ENCODE measurements around the gene LRRC26. TPM values are rescaled to one million over a fixed set of nuclear protein-coding genes. Genes with fewer than 3 reads are reported as not detected.
A peak's percentile ranks its signal among the peaks of the same experiment; 100 is the strongest.

LRRC26 gene
- total and polyA plus RNA-seq, 2 of the 13 experiments (the other 11 are each of a cell fraction or from before 2014, with no cell fraction given), result not detected

- TF ChIP-seq TEAD3 (CRISPR knock-in tag; optimal IDR thresholded peaks at IDR 0.05; ENCODE audit: borderline replicate concordance), result peak; percentile 87
- TF ChIP-seq SMARCC2 (IDR thresholded peaks at IDR 0.05), result no peak
- TF ChIP-seq ZNF280B (CRISPR knock-in tag; IDR thresholded peaks at IDR 0.05; ENCODE audit: borderline replicate concordance), result no peak
- peak; percentile 58 for TF ChIP-seq NCOA2 (CRISPR knock-in tag; IDR thresholded peaks at IDR 0.05)
- TF ChIP-seq KDM2A (CRISPR knock-in tag; IDR thresholded peaks at IDR 0.05; ENCODE audit: borderline replicate concordance, low read depth), result no peak; the same call in 1 of the 2 replicates
- TF ChIP-seq ZNF235 (CRISPR knock-in tag; IDR thresholded peaks at IDR 0.05; ENCODE audit: borderline replicate concordance), result no peak
- no peak for TF ChIP-seq YEATS2 (CRISPR knock-in tag; IDR thresholded peaks at IDR 0.05; ENCODE audit: borderline replicate concordance)
- no peak for TF ChIP-seq REPIN1 (CRISPR knock-in tag; IDR thresholded peaks at IDR 0.05; ENCODE audit: borderline replicate concordance, low read depth)
- peak; percentile 83 for TF ChIP-seq MXD4 (CRISPR knock-in tag; IDR thresholded peaks at IDR 0.05)
- TF ChIP-seq ARNTL (CRISPR knock-in tag; IDR thresholded peaks at IDR 0.05), result 0 out of 2 replicates have a peak, but pooled peaks have one; percentile 30
- 0 out of 2 replicates have a peak, but pooled peaks have one; percentile 22 for TF ChIP-seq PAXIP1 (CRISPR knock-in tag; conservative IDR thresholded peaks at IDR 0.05)
- TF ChIP-seq KAT8 (CRISPR knock-in tag; IDR thresholded peaks at IDR 0.05), result peak; percentile 36; the same call in 1 of the 2 replicates
- TF ChIP-seq HNF4G (IDR thresholded peaks at IDR 0.05; ENCODE audit: borderline replicate concordance, low read depth, low read length), result peak; percentile 62; the same call in 1 of the 2 replicates
- peak; percentile 37; the same call in 1 of the 2 replicates for TF ChIP-seq HNF4G (CRISPR knock-in tag; IDR thresholded peaks at IDR 0.05; ENCODE audit: borderline replicate concordance, low read depth)
- TF ChIP-seq ZNF234 (CRISPR knock-in tag; conservative IDR thresholded peaks at IDR 0.05), result no peak
- 0 out of 2 replicates have a peak, but pooled peaks have one; percentile 18 for TF ChIP-seq NFYC (CRISPR knock-in tag; IDR thresholded peaks at IDR 0.05)
- no peak for TF ChIP-seq HOXA9 (CRISPR knock-in tag; IDR thresholded peaks at IDR 0.05; ENCODE audit: borderline replicate concordance)
- no peak for TF ChIP-seq ISL2 (CRISPR knock-in tag; IDR thresholded peaks at IDR 0.05)
- TF ChIP-seq HNF4A (CRISPR knock-in tag; IDR thresholded peaks at IDR 0.05), result peak; percentile 67
- TF ChIP-seq GATAD2A (CRISPR knock-in tag; IDR thresholded peaks at IDR 0.05), result peak; percentile 59; the same call in 1 of the 2 replicates
- peak; percentile 37; the same call in 1 of the 2 replicates for TF ChIP-seq ELF3 (CRISPR knock-in tag; IDR thresholded peaks at IDR 0.05)
- no peak for TF ChIP-seq ARID2 (CRISPR knock-in tag; IDR thresholded peaks at IDR 0.05; ENCODE audit: borderline replicate concordance)
These were observed 28.4 kb upstream of the LRRC26 start (continued) for GRCh38 chr9:137198051-137198901.

Data from HepG2 (cell line).